HepG2 (cell line): ENCODE results near the gene ZNF726. TPM values are rescaled to one million over a fixed set of nuclear protein-coding genes. Genes with fewer than 3 reads are reported as not detected.

Experiments used
- ATAC-seq: fragments of 200-7000 bp; cut with Tn5 transposase; 3 replicates; pipeline ENCODE4 v1.9.1; 2020; ENCODE audit warnings: mild to moderate bottlenecking, moderate library complexity
- BruUV-seq: library from RNA; stranded (reverse); fragments of 400-500 nt; replicated peaks from 2 replicates; lab custom pipeline; 2021; lab: Mats Ljungman, UMichigan
- CTCF ChIA-PET: fragments of 300-600 bp; formaldehyde crosslinking; extraction: SDS; loops from one replicate; lab custom pipeline; 2021; ENCODE audit warnings: low total read pairs, inconsistent platforms, low intra/inter-chr PET ratio; lab: Yijun Ruan, JAX
- POLR2A ChIA-PET: fragments of 350-600 bp; sonication (Branson Sonifier 250); formaldehyde crosslinking; loops from one replicate; lab custom pipeline; 2020; ENCODE audit warnings: antibody characterized with exemption, inconsistent platforms; lab: Yijun Ruan, JAX
- DNase-seq: peaks from one replicate; pipeline ENCODE4 v3.0.0-alpha.2; 2015; ENCODE audit warnings: low spot score
- FAIRE-seq: peaks from 3 replicates; lab custom pipeline; 2011; peaks lifted over from hg19 to GRCh38; lab: Jason Lieb, UNC
- H2AFZ ChIP-seq: one replicate; pipeline ENCODE4 v1.6.1; 2011; ENCODE audit warnings: low read length, inconsistent platforms
- H3K27ac ChIP-seq: fragments of 300-600 bp; 3 replicates; pipeline ENCODE4 v1.8.0; 2011; ENCODE audit warnings: mixed run types, mild to moderate bottlenecking, mixed read lengths, low read length, inconsistent platforms; ENCODE audit not compliant: insufficient read depth; ENCODE audit errors: extremely low read length
- H3K27me3 ChIP-seq, 2 experiments: fragments of 200-600 bp in 1 of 2; 2 replicates in 1 of 2; 3 replicates in 1 of 2; pipeline versions ENCODE4 v1.6.0 to v1.8.0; 2011; ENCODE audit warnings: low read length in 2 of 2, mild to moderate bottlenecking in 2 of 2, moderate library complexity in 2 of 2, inconsistent platforms in 1 of 2; ENCODE audit not compliant: insufficient read depth in 2 of 2, control insufficient read depth in 1 of 2
- H3K36me3 ChIP-seq, 2 experiments: fragments of 200-600 bp in 1 of 2; replicated peaks in 1 of 2; 2 replicates in 1 of 2; 3 replicates in 1 of 2; pipeline versions ENCODE4 v1.5.1 to v1.8.0; 2011; ENCODE audit warnings: low read length in 2 of 2, inconsistent platforms in 1 of 2; ENCODE audit not compliant: insufficient read depth in 2 of 2, control insufficient read depth in 1 of 2
- H3K4me1 ChIP-seq: 2 replicates; pipeline ENCODE4 v1.5.1; 2012; ENCODE audit warnings: low read length, inconsistent platforms; ENCODE audit not compliant: insufficient read depth
- H3K4me2 ChIP-seq: 2 replicates; pipeline ENCODE4 v1.6.0; 2011; ENCODE audit warnings: low read depth, low read length, inconsistent platforms
- H3K4me3 ChIP-seq, 3 experiments: fragments of 200-600 bp in 1 of 3; sonication (generic), shearing (Covaris generic) in 1 of 3; replicated peaks in 1 of 3; 2 replicates each; pipeline ENCODE4 v1.5.1; 2011 to 2016; ENCODE audit warnings: low read length in 3 of 3, inconsistent platforms in 2 of 3, low read depth in 2 of 3, mild to moderate bottlenecking in 2 of 3, control low read depth in 1 of 3, mixed read lengths in 1 of 3; ENCODE audit not compliant: insufficient read depth in 1 of 3
- H3K79me2 ChIP-seq: one replicate; pipeline ENCODE4 v1.6.1; 2011; ENCODE audit warnings: low read length, inconsistent platforms; ENCODE audit not compliant: insufficient read depth
- H3K9ac ChIP-seq: 2 replicates; pipeline ENCODE4 v1.6.0; 2011; ENCODE audit warnings: mild to moderate bottlenecking, low read depth, low read length, inconsistent platforms; ENCODE audit not compliant: insufficient read depth
- H3K9me3 ChIP-seq: 2 replicates; pipeline ENCODE4 v1.5.1; 2012; ENCODE audit warnings: mild to moderate bottlenecking, low read length
- H4K20me1 ChIP-seq: 2 replicates; pipeline ENCODE4 v1.6.0; 2011; ENCODE audit warnings: inconsistent platforms, mild to moderate bottlenecking, low read length, moderate library complexity; ENCODE audit not compliant: insufficient read depth
- FLYWCH1 ChIP-seq: sonication (generic); formaldehyde crosslinking; IDR thresholded peaks from 2 replicates; pipeline ENCODE4 v1.8.1; 2023; ENCODE audit warnings: mild to moderate bottlenecking, missing genetic modification reagents
- KAT8 ChIP-seq: IDR thresholded peaks from 2 replicates; pipeline ENCODE4 v1.6.1; 2016; ENCODE audit warnings: missing genetic modification reagents, missing compliant biosample characterization
- MBNL3 ChIP-seq: fragments of 250-450 bp; sonication (Bioruptor Pico); conservative IDR thresholded peaks from 2 replicates; pipeline ENCODE4 v1.8.0; 2022; ENCODE audit warnings: mild to moderate bottlenecking, inconsistent platforms
- MZF1 ChIP-seq: sonication (generic); formaldehyde crosslinking; IDR thresholded peaks from 2 replicates; pipeline ENCODE4 v1.8.1; 2023; ENCODE audit warnings: mild to moderate bottlenecking, missing genetic modification reagents, borderline replicate concordance
- SSRP1 ChIP-seq: IDR thresholded peaks from 2 replicates; pipeline ENCODE4 v1.6.1; 2016; ENCODE audit warnings: control low read depth
- ZNF296 ChIP-seq: sonication (generic); formaldehyde crosslinking; conservative IDR thresholded peaks from 2 replicates; pipeline ENCODE4 v1.5.0; 2020; ENCODE audit warnings: mild to moderate bottlenecking, missing genetic modification reagents
- ZNF350 ChIP-seq: sonication (generic); formaldehyde crosslinking; IDR thresholded peaks from 2 replicates; pipeline ENCODE4 v1.4.0; 2020; ENCODE audit warnings: mild to moderate bottlenecking, low read depth, missing genetic modification reagents, borderline replicate concordance
- ZNF775 ChIP-seq: sonication (generic); formaldehyde crosslinking; IDR thresholded peaks from 2 replicates; pipeline ENCODE4 v1.4.0; 2020; ENCODE audit warnings: missing genetic modification reagents, mild to moderate bottlenecking, moderate library complexity, borderline replicate concordance
- ZNF83 ChIP-seq: sonication (generic); formaldehyde crosslinking; IDR thresholded peaks from 2 replicates; pipeline ENCODE4 v1.4.0; 2020; ENCODE audit warnings: missing genetic modification reagents, mild to moderate bottlenecking, borderline replicate concordance
- ZNF878 ChIP-seq: sonication (generic); formaldehyde crosslinking; IDR thresholded peaks from 2 replicates; pipeline ENCODE4 v1.8.1; 2023; ENCODE audit warnings: mild to moderate bottlenecking, missing genetic modification reagents, moderate library complexity
- in situ Hi-C: cut with HindIII; loops from 2 replicates; pipeline ENCODE4 v1.10.0; 2017; ENCODE audit warnings: low pct_unique_long_range_greater_than_20kb; ENCODE audit not compliant: extremely low pct_ligation_motif_present
- intact Hi-C: fragments of 100-400 bp; cut with micrococcal nuclease; formaldehyde crosslinking; loops from one replicate; pipeline ENCODE4 v1.10.0; 2022; ENCODE audit not compliant: unreplicated experiment
- polyA plus RNA-seq, 8 experiments: library from polyadenylated mRNA; depleted of rRNA in 3 of 8; stranded (reverse) in 7 of 8; unstranded in 1 of 8; fragments of >200 nt; fragmentation: Illumina TruSeq in 4 of 8; extraction: Trizol in 4 of 8; gene quantifications; 2 replicates each; pipeline versions ENCODE4 v1.2.1 to v1.2.3, GENCODE V29; 2011 to 2016; ENCODE audit warnings: low read depth in 4 of 8, missing spikeins in 1 of 8, mixed read lengths in 1 of 8; ENCODE audit not compliant: insufficient read depth in 1 of 8
- total RNA-seq, 5 experiments: library from RNA; depleted of rRNA; stranded (reverse); fragments of >200 nt; fragmentation: Illumina TruSeq; extraction: Trizol; gene quantifications; 2 replicates each; pipeline ENCODE4 v1.2.3, GENCODE V29; 2016; ENCODE audit warnings: low read depth in 1 of 5
- TF ChIP-seq, protein P1 (sequence below): sonication (generic); formaldehyde crosslinking; conservative IDR thresholded peaks from 2 replicates; pipeline ENCODE4 v1.8.0; 2022; ENCODE audit warnings: missing genetic modification reagents
- TF ChIP-seq, protein P2 (sequence below): sonication (generic); formaldehyde crosslinking; IDR thresholded peaks from 2 replicates; pipeline ENCODE4 v1.4.0; 2020; ENCODE audit warnings: mild to moderate bottlenecking, low read depth, missing genetic modification reagents
- TF ChIP-seq, protein P3 (sequence below): sonication (generic); formaldehyde crosslinking; IDR thresholded peaks from 2 replicates; pipeline ENCODE4 v1.5.0; 2020; ENCODE audit warnings: mild to moderate bottlenecking, missing genetic modification reagents

ZNF726 gene
- total and polyA plus RNA-seq, 2 of the 13 experiments (the other 11 are each of a cell fraction or from before 2014, with no cell fraction given) = not detected

DNA sequence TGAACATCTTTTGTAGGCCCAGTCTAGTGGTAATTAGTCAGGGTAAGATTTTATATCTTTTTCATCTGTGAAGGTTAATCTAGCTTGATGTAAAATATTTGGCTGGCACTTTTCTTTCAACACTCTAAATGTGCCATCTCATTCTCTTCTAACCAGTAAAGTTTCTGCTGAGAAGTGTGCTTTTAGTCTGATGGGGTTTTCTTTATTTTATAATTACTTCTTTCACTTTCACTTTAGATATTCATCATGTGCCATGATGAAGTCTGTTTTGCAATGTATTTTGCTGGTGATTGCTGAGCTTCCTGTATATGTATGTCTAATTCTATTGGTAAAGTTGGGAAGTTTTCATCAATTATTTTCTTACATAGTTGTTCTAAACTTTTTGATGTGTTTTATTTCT is 31.9 kb downstream of the ZNF726 start:
- H3K4me1 ChIP-seq = no peaks in the 10 kb centered on the region
- CTCF ChIA-PET = no interaction called here
- H3K9me3 ChIP-seq = peaks cover 84% of the 10 kb centered on the region
- H4K20me1 ChIP-seq = no peaks in the 10 kb centered on the region
- DNase-seq (no peak), ATAC-seq (no peak)
- no TSS peak for BruUV-seq
- no peak overlapping the region for H3K9ac ChIP-seq
- no peaks in the 10 kb centered on the region for H3K79me2 ChIP-seq
- no peaks in the 10 kb centered on the region for H3K36me3 ChIP-seq
- no peak overlapping the region for H3K4me2 ChIP-seq
- TF ChIP-seq ZNF83 (CRISPR knock-in tag) (no peak), SSRP1 (CRISPR knock-in tag) (no peak), MZF1 (CRISPR knock-in tag) (no peak), FLYWCH1 (no peak), ZNF878 (no peak), KAT8 (CRISPR knock-in tag) (no peak), ZNF775 (CRISPR knock-in tag) (no peak), ZNF296 (no peak), MBNL3 (no peak), ZNF350 (CRISPR knock-in tag) (no peak)
- TF ChIP-seq, protein P1, sequence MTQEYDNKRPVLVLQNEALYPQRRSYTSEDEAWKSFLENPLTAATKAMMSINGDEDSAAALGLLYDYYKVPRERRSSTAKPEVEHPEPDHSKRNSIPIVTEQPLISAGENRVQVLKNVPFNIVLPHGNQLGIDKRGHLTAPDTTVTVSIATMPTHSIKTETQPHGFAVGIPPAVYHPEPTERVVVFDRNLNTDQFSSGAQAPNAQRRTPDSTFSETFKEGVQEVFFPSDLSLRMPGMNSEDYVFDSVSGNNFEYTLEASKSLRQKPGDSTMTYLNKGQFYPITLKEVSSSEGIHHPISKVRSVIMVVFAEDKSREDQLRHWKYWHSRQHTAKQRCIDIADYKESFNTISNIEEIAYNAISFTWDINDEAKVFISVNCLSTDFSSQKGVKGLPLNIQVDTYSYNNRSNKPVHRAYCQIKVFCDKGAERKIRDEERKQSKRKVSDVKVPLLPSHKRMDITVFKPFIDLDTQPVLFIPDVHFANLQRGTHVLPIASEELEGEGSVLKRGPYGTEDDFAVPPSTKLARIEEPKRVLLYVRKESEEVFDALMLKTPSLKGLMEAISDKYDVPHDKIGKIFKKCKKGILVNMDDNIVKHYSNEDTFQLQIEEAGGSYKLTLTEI = no peak
- TF ChIP-seq, protein P2, sequence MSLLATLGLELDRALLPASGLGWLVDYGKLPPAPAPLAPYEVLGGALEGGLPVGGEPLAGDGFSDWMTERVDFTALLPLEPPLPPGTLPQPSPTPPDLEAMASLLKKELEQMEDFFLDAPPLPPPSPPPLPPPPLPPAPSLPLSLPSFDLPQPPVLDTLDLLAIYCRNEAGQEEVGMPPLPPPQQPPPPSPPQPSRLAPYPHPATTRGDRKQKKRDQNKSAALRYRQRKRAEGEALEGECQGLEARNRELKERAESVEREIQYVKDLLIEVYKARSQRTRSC (CRISPR knock-in tag) = no peak
- TF ChIP-seq, protein P3, sequence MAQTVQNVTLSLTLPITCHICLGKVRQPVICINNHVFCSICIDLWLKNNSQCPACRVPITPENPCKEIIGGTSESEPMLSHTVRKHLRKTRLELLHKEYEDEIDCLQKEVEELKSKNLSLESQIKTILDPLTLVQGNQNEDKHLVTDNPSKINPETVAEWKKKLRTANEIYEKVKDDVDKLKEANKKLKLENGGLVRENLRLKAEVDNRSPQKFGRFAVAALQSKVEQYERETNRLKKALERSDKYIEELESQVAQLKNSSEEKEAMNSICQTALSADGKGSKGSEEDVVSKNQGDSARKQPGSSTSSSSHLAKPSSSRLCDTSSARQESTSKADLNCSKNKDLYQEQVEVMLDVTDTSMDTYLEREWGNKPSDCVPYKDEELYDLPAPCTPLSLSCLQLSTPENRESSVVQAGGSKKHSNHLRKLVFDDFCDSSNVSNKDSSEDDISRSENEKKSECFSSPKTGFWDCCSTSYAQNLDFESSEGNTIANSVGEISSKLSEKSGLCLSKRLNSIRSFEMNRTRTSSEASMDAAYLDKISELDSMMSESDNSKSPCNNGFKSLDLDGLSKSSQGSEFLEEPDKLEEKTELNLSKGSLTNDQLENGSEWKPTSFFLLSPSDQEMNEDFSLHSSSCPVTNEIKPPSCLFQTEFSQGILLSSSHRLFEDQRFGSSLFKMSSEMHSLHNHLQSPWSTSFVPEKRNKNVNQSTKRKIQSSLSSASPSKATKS (CRISPR knock-in tag) = no peak
- TF ChIP-seq, all 625 proteins: peak for 0
- no peak overlapping the region for H3K4me3 ChIP-seq
- in situ Hi-C loops = no loop called here
- no peak overlapping the region for H3K27ac ChIP-seq
- no peaks in the 10 kb centered on the region for H3K27me3 ChIP-seq
- intact Hi-C loops = no loop called here
- no peak for FAIRE-seq
- H2AFZ ChIP-seq = no peak overlapping the region
- POLR2A ChIA-PET = no interaction called here
